Mesenteric fat pad (tissue), 1 donor: ENCODE data around the gene KRT77. TPM values are rescaled to one million over a fixed set of nuclear protein-coding genes. Genes with fewer than 3 reads are reported as not detected.
"Not testable (repeated sequence)": the region's sequence is repeated elsewhere in the genome, so short reads cannot be mapped to it uniquely, and the experiment has no call there.

Experiments
- DNase-seq: peaks from one replicate; pipeline ENCODE4 v3.0.0-alpha.2; 2020; ENCODE audit warnings: low spot score
- total RNA-seq: library from RNA; stranded (reverse); fragmentation: NEBNext Ultra II Directional; extraction: Animal tissue kit (Norgen Biotek cat#: 25700); gene quantifications from one replicate; pipeline ENCODE4 v1.2.1, GENCODE V29; 2021
- donor health status: DM: yes; HTN: yes; CAD: no.

KRT77 gene
- total RNA-seq, 1 donor from 2014 or later = not detected

DNA sequence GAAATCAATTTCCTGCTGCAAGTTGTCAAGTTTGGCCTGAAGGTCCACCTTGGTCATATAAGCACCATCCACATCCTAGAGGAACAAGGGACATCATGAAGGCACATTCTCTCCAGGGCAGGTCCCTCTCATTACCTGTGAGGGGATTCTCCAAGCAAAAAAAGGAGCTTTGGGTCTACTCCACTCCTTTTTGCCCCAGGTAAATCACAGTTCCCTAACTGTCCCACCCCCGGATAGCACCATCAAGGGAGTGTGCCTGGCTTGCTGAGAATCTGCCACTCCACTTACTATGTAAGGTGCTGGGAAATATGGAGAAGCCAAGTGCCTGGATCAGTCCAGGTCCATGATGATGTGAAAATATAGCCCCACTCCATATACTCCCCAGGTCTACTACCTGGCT is 25.7 kb downstream of the KRT77 start:
- DNase-seq = peak; percentile 20

DNA sequence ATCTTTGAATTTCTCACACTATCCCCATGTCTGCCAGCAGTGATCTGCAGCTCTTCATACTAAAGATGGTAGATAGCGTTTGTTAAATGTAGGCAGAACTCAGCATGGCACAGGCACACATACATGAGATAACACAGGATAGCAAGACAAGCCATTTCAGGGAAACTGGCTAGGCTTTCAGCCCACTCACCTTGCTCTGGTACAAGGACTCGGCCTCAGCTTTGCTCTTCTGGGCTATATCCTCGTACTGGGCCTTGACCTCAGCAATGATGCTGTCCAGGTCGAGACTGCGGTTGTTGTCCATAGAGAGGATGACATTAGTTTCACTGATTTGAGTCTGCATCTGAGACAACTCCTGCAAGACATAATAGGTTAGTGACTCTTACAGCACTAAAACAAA is 26.2 kb downstream of the KRT77 start:
- peak; percentile 22 for DNase-seq

DNA sequence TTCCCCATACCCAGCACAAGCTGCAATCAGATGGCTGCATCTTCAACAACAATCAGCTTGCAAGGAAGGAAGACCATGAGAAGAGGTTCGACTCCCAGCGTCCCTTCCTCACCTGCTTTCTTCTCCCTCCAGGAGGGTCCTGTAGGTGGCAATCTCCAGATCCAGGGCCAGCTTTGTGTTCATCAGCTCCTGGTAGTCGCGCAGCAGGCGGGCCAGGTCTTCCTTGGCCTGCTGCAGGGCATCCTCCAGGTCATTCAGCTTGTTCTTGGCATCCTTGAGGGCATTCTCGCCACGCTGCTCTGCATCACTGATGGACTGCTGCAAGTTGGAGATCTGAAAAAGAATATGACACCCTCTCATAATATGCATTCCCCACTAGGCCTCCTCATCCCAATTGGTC is 27.2 kb downstream of the KRT77 start:
- DNase-seq = peak; percentile 57

DNA sequence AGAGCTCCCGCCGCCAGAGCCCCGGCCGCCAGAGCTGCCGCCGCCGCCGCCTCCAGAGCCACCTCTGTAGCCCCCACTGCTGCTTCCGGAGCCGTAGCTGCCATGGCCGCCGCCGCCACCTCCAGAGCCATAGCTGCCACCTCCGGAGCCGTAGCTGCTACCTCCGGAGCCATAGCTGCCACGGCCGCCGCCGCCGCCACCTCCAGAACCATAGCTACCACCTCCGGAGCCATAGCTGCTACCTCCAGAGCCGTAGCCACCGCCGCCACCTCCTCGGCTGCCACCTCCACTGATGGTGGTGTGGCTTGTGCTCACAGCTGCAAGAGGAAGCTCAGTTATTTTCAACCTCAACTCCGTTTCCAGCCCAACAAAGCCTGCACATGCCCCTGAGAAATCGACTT is 28.0 kb downstream of the KRT77 start:
- DNase-seq = peak; percentile 78

DNA sequence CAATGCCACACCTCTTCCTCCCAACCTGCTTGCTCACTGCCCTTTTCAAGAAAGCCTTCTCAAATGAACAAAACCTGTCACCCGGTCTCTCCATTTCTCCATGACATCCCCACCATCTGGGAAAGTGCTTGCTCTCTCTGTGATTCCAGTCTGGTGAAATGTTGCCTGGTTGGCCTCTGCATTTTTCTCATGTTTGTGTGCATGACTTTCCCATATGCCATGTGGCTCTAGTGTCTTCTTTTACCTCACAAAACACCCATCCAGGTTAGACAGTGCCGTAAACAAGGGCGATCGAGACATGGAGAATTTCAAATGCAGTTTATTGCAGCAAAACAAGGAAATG is 28.9 kb downstream of the KRT77 start:
- DNase-seq = no peak

DNA sequence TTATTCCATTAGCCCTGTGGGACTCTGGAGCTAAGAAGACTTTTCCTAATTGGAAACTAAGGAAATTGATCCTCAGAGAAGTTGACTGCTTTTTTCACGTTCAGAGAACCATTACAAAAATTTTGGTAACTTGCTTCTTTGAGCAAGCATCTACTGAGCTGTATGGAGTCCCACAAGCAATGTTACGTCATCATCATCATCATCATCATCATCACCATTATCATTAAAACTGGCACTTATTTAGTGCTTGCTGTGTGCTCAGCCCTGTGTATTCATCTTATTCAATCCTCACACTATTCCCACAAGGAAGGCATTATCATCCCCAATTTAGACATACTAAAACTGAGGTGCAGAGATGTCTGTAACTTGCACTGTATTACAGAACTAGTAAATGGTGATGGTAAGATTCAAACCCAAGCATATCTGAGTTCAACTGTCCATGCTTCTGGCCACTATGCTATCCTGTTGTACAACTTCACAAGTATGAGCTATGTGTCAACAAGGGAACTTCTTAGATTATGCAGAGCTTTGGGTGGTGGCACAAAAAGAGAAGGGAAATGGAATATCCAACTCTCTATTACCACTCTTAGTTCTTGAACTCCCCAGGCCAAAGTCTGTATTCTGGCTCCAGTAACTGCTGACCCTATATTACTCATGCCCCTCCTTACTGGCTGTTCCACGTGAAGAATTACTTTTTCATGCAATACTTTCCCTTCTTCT is 29.5 kb downstream of the KRT77 start:
- DNase-seq = no peak

DNA sequence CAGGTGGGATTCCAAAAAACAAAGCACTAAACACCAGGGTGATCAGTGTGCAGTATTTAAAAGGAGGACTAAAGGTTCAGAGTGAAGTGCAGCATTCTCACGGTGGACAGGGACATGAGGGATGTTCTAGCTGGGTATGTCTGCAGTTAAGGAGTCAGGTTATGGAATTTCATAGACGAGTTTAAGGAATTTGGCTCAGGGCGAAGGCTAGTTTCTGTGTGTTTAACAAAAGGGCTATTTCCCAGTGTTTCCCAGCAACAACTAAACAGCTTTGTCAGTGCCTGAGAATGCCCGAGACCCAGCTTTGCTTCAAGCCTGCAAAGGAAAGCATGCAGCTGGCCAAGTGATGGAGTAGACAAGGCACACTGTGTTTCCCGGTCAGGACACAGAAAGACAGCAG is 30.1 kb downstream of the KRT77 start:
- no peak for DNase-seq

DNA sequence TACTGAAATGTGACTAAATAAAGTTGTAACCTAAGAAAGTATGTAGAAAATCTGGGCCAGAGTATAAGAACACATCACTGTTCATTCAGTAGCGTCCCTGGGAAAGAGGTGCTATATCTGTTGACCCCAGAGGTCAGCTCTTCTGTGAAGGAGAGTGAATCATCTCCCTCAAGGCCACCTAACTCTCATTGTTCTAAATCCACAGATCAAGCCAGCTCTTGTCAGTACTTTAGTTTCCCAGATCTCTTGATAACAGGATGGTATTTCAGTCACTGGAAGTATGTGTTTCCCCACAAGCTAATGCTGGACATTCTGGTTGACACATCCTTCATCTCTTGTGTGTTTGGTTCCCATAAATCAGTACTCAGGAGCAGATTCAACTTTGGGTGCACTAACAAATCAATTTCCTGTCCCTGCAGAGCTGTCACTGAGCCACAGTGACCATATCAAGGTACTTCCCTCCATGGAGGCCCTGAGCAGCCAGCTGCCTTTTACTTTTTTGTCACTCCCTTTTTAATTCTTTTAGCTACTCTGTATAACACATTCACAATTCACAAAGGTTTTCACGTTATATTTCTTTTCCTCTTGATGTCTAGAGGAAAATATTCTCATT is 30.9 kb downstream of the KRT77 start:
- no peak for DNase-seq

DNA sequence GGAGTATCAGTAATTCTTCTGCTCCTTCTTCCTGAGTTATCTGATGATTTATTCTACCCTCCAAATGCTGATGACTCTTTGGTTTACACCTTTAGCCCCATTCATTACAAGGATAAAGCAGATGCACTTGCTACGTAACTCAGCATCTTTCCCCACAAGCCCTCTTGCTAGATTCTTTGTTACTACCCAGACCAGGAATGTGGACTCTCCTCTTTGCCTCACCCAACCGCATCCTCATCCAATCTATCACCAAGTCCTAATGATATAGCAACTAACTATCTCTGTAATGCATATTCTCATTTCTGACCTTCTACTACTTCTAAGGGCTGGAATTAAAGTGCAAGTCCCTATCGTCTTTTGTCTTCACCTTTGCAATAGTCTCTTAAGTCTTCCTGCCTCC is 32.4 kb downstream of the KRT77 start:
- DNase-seq = no peak

DNA sequence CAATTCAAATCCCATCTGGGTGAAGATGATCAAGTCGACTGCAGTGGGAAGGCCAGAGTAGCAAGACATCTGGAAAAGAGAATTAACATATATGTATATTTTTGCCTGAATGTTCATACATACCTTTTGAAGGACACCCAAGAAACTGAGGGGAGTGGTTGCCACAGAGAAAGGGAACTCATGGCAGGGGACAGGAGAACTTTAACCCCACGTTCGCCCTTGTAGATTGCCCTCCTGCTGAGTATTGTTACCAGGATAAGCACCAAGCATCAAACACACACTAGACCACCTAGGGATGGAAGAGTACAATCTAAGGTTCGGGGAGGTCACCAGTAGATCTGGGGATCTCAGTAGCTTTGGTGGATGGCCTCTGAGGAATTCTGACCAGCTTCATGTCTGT is 32.8 kb downstream of the KRT77 start:
- no peak for DNase-seq

DNA sequence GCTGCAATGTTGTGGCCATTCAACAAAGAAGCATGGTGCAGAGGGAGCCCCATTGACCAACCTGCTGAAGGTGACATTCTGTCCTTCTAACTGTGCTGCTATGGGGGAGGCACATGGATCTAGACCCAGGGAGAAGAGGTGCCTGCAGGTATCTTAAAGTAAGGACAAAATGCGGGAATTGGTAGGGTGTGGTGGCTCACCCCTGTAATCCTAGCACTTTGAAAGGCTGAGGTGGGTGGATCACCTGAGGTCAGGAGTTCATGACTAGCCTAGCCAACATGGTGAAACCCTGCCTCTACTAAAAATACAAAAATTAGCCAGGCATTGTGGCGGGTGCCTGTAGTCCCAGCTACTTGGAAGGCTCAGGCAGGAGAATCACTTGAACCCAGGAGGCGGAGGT is 33.4 kb downstream of the KRT77 start:
- not testable (repeated sequence) for DNase-seq

DNA sequence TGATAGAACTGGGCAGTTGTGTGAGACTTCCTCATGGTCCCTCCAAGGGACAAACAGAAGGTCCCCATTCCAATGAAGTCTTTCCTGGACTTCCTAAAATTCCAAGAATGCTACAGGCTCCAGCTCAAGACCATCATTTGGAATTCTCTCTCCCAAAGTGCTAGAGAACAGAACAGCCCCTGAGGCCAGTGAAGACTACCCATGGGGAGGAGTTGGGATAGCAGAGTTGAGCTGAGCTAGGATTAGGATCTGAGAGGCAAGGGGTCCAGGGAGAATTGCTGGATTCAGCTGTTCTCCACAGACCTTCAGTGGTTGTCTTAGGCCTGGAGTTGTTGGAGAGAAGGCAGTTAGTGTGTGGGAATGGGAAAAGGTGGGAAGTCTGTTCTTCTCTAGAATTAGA is 33.9 kb downstream of the KRT77 start:
- DNase-seq = no peak

DNA sequence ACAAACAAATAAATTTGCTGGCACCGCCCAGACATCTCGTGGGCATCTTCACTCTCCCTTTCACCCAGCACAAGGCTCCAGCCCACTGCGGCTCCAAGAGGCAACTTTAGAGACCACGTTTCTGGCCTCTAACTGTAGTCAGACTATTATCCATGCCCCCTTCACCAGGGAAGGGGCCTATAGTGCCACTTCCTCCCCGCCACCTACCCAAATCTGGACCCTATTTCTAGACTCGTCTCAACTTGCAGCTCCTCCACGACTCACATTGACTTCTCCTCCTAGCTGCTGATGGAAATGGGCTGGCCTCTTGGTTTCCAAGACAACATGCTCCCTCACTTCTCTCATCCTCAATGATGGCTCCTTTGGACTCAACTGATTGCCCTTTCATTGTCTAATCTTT is 35.4 kb downstream of the KRT77 start:
- peak; percentile 57 for DNase-seq

DNA sequence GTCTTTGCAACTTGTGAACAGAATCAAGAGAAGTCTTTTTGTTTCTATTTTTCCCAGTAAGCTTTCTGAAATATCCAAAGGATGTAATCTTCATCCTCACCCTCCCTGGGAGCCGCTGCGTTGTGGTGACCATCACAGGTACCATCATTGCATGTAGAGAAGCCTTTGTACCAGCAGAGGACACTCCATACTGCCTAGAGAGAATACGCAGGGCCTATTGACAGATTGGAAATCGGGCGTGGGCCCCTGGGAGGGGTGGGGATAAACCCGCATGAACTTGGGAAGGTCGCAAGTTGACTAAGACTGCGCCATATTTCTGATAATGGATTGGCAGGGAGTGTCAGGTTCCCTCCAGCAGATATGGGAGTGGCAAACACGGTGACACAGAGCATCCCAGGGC is 35.8 kb downstream of the KRT77 start:
- DNase-seq = peak; percentile 22

DNA sequence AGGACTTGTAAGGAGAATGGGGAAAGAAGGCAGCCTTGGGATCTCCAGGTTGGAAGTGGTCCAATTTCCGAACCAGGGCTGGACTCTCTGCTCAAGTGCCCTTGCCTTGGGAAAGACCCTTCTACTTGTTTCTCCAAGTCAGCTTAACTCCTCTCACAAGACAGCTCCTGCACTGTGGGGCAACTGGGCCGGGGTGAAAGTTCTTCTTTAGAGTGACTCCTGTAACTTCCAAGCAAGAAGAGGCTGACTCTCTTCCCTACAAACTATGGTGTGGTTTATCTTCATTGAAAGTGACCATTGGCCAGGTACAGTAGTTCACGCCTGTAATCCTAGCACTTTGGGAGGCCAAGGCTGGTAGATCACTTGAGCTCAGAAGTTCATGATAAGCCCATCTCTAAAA is 36.9 kb downstream of the KRT77 start:
- DNase-seq = no peak

DNA sequence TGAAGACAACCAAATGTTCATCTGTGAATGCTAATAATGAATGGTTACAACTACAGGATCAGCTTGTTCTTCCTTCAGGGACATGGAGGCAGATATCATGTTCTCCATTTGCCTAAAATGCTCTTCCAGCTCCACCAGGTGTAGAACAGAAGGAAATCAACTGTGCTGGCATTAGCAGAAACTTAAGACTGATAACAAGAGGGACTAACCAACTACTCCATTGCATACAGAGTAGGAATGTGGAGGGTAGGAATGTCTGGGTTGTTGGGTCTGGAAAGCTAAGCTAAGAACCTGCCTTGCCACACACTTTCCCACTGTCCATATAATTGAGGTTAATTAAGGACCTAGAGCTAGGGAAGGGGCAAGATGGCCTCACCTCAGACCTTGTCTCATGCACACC is 39.9 kb downstream of the KRT77 start:
- no peak for DNase-seq

DNA sequence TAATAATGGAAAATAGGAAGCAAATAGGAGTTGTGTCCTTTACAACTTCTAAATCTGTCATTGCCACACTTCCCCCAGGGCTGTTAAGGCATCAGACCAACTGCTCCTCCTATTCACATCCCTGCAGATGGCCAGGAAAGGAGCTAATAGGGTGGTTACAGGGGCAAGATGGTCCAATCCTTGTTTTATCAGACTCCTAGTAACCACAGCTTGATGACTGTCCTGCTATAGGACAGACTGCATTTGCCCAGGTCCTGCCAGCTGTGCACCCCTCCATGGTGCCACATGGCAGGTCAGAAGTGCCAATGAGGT is 40.5 kb downstream of the KRT77 start:
- no peak for DNase-seq

DNA sequence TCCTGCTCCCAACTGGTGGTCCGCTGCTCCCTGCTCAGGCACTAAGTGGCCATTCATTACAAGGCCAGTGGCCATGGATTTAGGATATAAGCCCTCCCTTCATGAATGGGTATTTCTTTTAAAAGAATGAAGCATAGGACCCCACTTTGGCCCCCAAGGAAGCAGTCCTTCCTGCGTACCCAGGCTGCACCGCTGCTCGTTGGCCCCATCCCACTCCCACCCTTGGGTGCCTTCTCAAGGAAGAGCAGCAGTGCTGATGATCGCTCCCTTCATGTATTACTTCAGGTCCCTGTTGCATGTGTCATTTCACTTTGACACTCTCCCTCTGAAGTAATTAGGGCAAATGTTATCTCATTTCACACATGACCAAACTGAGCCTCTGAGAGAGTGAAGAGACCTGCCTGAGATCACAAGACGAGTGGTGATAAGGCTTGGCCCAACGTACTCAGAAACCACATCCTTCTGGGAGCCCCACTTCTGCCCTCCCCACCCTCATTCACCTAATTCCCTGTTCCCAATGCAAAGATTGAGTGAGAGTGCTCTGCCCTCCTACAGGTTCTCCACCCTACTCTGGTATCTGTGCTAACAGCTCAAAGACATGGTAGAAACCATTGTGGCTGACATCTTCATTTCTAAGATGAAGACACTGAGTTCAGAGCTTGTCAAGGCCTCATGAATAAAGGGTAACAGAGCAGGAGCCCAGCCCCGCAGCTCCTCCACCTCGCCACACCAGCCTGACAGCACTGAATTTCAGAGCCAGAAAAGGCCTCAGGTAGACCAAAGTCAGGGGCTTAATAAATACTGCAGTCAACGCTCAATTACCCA is 41.0 kb downstream of the KRT77 start:
- peak; percentile 71 for DNase-seq

DNA sequence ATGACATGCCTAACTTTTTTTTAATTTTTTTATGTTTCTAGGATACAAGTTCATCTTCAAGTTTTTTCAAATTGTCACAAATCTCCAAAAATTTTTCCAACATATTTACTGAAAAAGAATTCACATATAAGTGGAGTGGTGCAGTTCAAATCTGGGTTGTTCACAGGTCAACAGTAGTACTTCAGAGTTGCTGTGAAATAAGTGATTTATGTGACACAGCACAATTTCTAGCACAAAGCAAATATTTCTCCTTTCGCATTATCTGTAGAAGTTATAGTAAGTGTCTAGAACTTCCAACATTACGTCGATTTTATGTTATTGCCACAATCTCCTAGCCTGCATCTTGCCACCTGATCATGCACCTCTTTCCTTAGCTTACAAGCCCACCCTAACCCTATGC is 41.7 kb downstream of the KRT77 start:
- no peak for DNase-seq

DNA sequence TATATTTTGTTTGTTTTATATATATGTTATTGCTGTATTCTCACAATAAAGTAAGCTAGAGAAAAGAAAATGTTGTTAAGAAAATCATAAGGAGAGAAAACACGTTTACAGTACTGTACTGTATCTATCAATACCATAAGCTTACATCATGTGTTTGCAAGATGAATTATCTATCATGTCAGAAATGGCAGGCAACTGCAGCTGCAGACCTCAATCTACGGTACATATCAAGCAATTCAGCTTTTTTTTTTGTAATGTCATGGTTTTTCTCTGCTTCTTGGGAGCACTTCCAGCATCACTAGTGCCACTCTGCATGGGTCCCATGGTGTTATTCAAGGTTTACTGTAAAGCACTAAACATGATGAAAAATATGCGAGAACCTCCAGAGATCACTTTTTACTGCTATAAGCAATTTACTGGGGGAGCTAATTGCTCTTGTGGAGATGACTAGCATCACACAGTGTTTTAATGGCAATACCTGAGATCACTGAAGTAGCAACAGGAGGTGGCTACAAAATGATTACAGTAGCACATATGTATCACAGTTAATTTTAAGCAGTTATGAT is 42.3 kb downstream of the KRT77 start:
- DNase-seq = no peak

DNA sequence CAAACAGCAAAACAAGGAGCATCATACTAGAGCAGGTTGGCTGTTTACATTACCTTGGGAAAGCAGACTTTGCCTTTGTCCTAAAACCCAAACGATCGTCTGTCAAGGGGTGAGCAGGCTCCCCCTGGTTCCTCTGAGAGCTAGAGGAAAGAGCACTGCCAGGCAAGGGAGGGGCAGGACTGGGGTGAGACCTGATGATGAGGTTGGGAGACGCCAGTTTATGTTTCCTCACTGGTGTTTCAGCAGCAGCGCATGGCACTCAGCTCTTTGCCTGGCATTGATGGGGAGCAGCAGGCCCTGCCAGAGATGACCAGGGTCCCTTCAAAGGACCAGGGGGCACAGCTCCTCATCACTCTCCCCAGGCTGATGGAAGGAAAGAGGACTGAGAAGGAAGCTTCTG is 43.4 kb downstream of the KRT77 start:
- DNase-seq = no peak

DNA sequence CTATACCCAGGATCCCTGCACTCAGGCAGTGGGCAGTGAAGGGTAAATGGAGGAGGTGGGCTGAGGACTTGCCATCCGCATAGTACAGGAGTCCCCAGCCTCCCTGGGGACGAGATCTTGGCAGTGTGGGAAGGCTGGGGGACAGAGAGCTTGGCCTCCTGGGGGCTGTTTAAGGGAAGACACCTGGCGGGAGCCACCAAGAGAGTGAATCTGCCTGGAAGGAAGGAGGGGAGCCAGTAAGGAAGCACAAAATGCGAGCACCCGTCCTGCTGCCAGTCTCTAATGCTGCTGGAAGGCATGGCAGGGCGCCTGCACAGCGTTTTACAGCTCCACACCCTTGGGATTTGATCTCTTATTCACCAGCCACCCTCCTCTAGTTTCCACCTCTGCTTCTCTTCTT is 43.9 kb downstream of the KRT77 start:
- no peak for DNase-seq
